Measurements from ENCODE around the gene POLK.

GRCh38 chr5:75630875-75631274 is 119.2 kb downstream of the POLK start:
- TF ChIP-seq CTCF (conservative IDR thresholded peaks at IDR 0.05; ENCODE audit: low read length), result no peak
- no peak for TF ChIP-seq EZH2phosphoT487 (IDR thresholded peaks at IDR 0.05; ENCODE audit: borderline replicate concordance, low read depth, low read length)
